H1 (cell line): ENCODE data around the gene RPL31. TPM values are rescaled to one million over a fixed set of nuclear protein-coding genes. Genes with fewer than 3 reads are reported as not detected.
A peak's percentile ranks its signal among the peaks of the same experiment; 100 is the strongest.

Experiments
- CTCF ChIA-PET: fragments of 300-600 bp; sonication (Branson Sonifier 250); formaldehyde crosslinking; loops from one replicate; lab custom pipeline; 2021; ENCODE audit not compliant: partially characterized antibody; lab: Charles Lee
- POLR2A ChIA-PET: fragments of 300-600 bp; sonication (Branson Sonifier 250); formaldehyde crosslinking; loops from one replicate; lab custom pipeline; 2021; ENCODE audit warnings: inconsistent platforms; ENCODE audit not compliant: partially characterized antibody; lab: Charles Lee
- DNase-seq, 2 experiments: peaks; one replicate each; pipeline versions ENCODE4 v3.0.0 to v3.0.0-alpha.2; 2010 to 2022; ENCODE audit warnings: low spot score in 2 of 2, low read depth in 1 of 2, mixed read lengths in 1 of 2
- FAIRE-seq: peaks from 2 replicates; lab custom pipeline; 2011; peaks lifted over from hg19 to GRCh38; lab: Jason Lieb, UNC
- H2AFZ ChIP-seq: 2 replicates; pipeline ENCODE4 v1.8.1; 2012; ENCODE audit warnings: low read length, inconsistent platforms
- H2AK5ac ChIP-seq: 2 replicates; pipeline ENCODE4 v1.6.1; 2013; ENCODE audit warnings: low read depth, low read length
- H2BK120ac ChIP-seq: replicated peaks from 2 replicates; pipeline ENCODE3; 2013; ENCODE audit warnings: low read depth, low read length, inconsistent platforms
- H2BK12ac ChIP-seq: 2 replicates; pipeline ENCODE4 v1.6.1; 2013; ENCODE audit warnings: low read depth, low read length
- H2BK15ac ChIP-seq: 2 replicates; pipeline ENCODE4 v1.6.1; 2013; ENCODE audit warnings: low read length
- H2BK20ac ChIP-seq: 2 replicates; pipeline ENCODE4 v1.6.1; 2013; ENCODE audit warnings: low read length
- H2BK5ac ChIP-seq: 2 replicates; pipeline ENCODE4 v1.6.1; 2013; ENCODE audit warnings: low read depth, low read length
- H3K14ac ChIP-seq: 2 replicates; pipeline ENCODE4 v1.6.1; 2013; ENCODE audit warnings: inconsistent platforms; ENCODE audit not compliant: insufficient read length
- H3K18ac ChIP-seq: 2 replicates; pipeline ENCODE4 v1.6.1; 2013; ENCODE audit warnings: low read length; ENCODE audit errors: extremely low read depth
- H3K23ac ChIP-seq: 2 replicates; pipeline ENCODE4 v1.6.1; 2013; ENCODE audit warnings: inconsistent platforms; ENCODE audit not compliant: insufficient read length
- H3K23me2 ChIP-seq: 2 replicates; pipeline ENCODE4 v1.6.1; 2013; ENCODE audit warnings: low read depth, low read length
- H3K27ac ChIP-seq: 2 replicates; pipeline ENCODE4 v1.6.1; 2011; ENCODE audit warnings: low read depth, low read length, inconsistent platforms
- H3K27me3 ChIP-seq, 4 experiments: replicated peaks in 1 of 4; 1 replicate in 1 of 4; 2 replicates in 3 of 4; pipeline versions ENCODE4 v1.6.1 to v1.8.1; 2011 to 2013; ENCODE audit warnings: low read length in 3 of 4, mild to moderate bottlenecking in 3 of 4, inconsistent platforms in 2 of 4, mixed read lengths in 2 of 4, moderate library complexity in 1 of 4; ENCODE audit not compliant: control insufficient read depth in 3 of 4, insufficient read depth in 3 of 4; ENCODE audit errors: extremely low read depth in 1 of 4
- H3K36me3 ChIP-seq, 4 experiments: 2 replicates each; pipeline versions ENCODE4 v1.6.1 to v1.8.1; 2011 to 2013; ENCODE audit warnings: mild to moderate bottlenecking in 4 of 4, low read length in 3 of 4, moderate library complexity in 2 of 4, control low read depth in 1 of 4, inconsistent platforms in 1 of 4; ENCODE audit not compliant: insufficient read depth in 4 of 4, control insufficient read depth in 2 of 4
- H3K4ac ChIP-seq: replicated peaks from 2 replicates; pipeline ENCODE3; 2013; ENCODE audit warnings: low read length, low read depth, mixed read lengths, inconsistent platforms; ENCODE audit not compliant: insufficient read length
- H3K4me1 ChIP-seq, 4 experiments: replicated peaks in 1 of 4; 1 replicate in 1 of 4; 2 replicates in 3 of 4; pipeline versions ENCODE4 v1.6.1 to v1.8.1; 2011 to 2013; ENCODE audit warnings: low read length in 3 of 4, inconsistent platforms in 2 of 4, mixed read lengths in 1 of 4; ENCODE audit not compliant: insufficient read depth in 4 of 4, control insufficient read depth in 3 of 4
- H3K4me2 ChIP-seq, 2 experiments: 2 replicates each; pipeline versions ENCODE4 v1.6.1 to v1.8.1; 2011 to 2013; ENCODE audit warnings: low read depth in 2 of 2, low read length in 2 of 2, control low read depth in 1 of 2, inconsistent platforms in 1 of 2, mild to moderate bottlenecking in 1 of 2; ENCODE audit not compliant: insufficient read depth in 1 of 2
- H3K4me3 ChIP-seq, 4 experiments: fragments of 200-600, 300-600 bp in 1 of 4; sonication (generic), shearing (Covaris generic), sonication (Bioruptor Twin) in 1 of 4; 2 replicates each; pipeline versions ENCODE4 v1.5.1 to v1.8.1; 2011 to 2016; ENCODE audit warnings: low read length in 4 of 4, low read depth in 3 of 4, control low read depth in 2 of 4, inconsistent platforms in 2 of 4, mild to moderate bottlenecking in 2 of 4, mixed read lengths in 1 of 4, moderate library complexity in 1 of 4; ENCODE audit not compliant: insufficient read depth in 2 of 4; ENCODE audit errors: extremely low read depth in 1 of 4
- H3K56ac ChIP-seq: replicated peaks from 2 replicates; pipeline ENCODE3; 2013; ENCODE audit warnings: low read depth, mild to moderate bottlenecking, mixed read lengths, low read length, inconsistent platforms; ENCODE audit not compliant: insufficient read length
- H3K79me1 ChIP-seq: 2 replicates; pipeline ENCODE4 v1.6.1; 2013; ENCODE audit warnings: low read depth, low read length, control low read depth
- H3K79me2 ChIP-seq, 2 experiments: 2 replicates each; pipeline versions ENCODE4 v1.6.1 to v1.8.1; 2012 to 2013; ENCODE audit warnings: low read length in 2 of 2, mild to moderate bottlenecking in 2 of 2, inconsistent platforms in 1 of 2; ENCODE audit not compliant: insufficient read depth in 2 of 2, control insufficient read depth in 1 of 2
- H3K9ac ChIP-seq, 4 experiments: replicated peaks in 1 of 4; 1 replicate in 1 of 4; 2 replicates in 3 of 4; pipeline versions ENCODE4 v1.6.1 to v1.8.1; 2011 to 2013; ENCODE audit warnings: low read depth in 3 of 4, low read length in 3 of 4, control low read depth in 2 of 4, mild to moderate bottlenecking in 2 of 4, moderate library complexity in 2 of 4, inconsistent platforms in 1 of 4; ENCODE audit errors: extremely low read depth in 1 of 4
- H3K9me3 ChIP-seq, 2 experiments: 2 replicates each; pipeline versions ENCODE4 v1.6.1 to v1.8.1; 2012 to 2013; ENCODE audit warnings: mild to moderate bottlenecking in 2 of 2, moderate library complexity in 2 of 2, control low read depth in 1 of 2, inconsistent platforms in 1 of 2, low read depth in 1 of 2, low read length in 1 of 2, mixed read lengths in 1 of 2; ENCODE audit not compliant: insufficient read depth in 2 of 2
- H4K20me1 ChIP-seq, 2 experiments: replicated peaks in 1 of 2; 2 replicates each; pipeline versions ENCODE3 to v1.8.1; 2011 to 2013; ENCODE audit warnings: inconsistent platforms in 2 of 2, low read length in 2 of 2, mild to moderate bottlenecking in 1 of 2; ENCODE audit not compliant: insufficient read depth in 2 of 2, control insufficient read depth in 1 of 2
- H4K5ac ChIP-seq: 2 replicates; pipeline ENCODE4 v1.6.1; 2013; ENCODE audit warnings: low read length, low read depth, mixed read lengths, inconsistent platforms; ENCODE audit not compliant: insufficient read length
- H4K8ac ChIP-seq: 2 replicates; pipeline ENCODE4 v1.8.0; 2013; ENCODE audit warnings: mild to moderate bottlenecking, moderate library complexity, low read length, inconsistent platforms; ENCODE audit not compliant: insufficient read depth; ENCODE audit errors: extremely low read depth
- H4K91ac ChIP-seq: replicated peaks from 2 replicates; pipeline ENCODE3; 2013; ENCODE audit warnings: low read length, mixed read lengths, inconsistent platforms; ENCODE audit not compliant: insufficient read length
- RAD21 ChIP-seq, 2 experiments: IDR thresholded peaks in 1 of 2; conservative IDR thresholded peaks in 1 of 2; 2 replicates each; pipeline ENCODE4 v1.6.1; 2011; ENCODE audit warnings: low read depth in 2 of 2, low read length in 2 of 2, improper control_type of control experiment in 1 of 2, inconsistent platforms in 1 of 2, mild to moderate bottlenecking in 1 of 2, moderate library complexity in 1 of 2
- WGBS, 2 experiments: shearing (Covaris generic) in 1 of 2; methylation state at CpG; one replicate each; pipeline versions ENCODE4 v1.1.6 to v1.1.7; 2013 to 2015; ENCODE audit warnings: low lambda C conversion rate in 2 of 2, mixed read lengths in 2 of 2, inconsistent platforms in 1 of 2, low coverage in 1 of 2, missing lambda C conversion rate in 1 of 2; ENCODE audit not compliant: insufficient replicate concordance in 2 of 2, insufficient coverage in 1 of 2, insufficient read length in 1 of 2; ENCODE audit errors: extremely low coverage in 1 of 2, missing lambda C conversion rate in 1 of 2; 5-methylcytosine and 5-hydroxymethylcytosine counted together
- polyA plus RNA-seq, 7 experiments: library from polyadenylated mRNA; depleted of rRNA in 3 of 7; stranded (reverse) in 5 of 7; unstranded in 2 of 7; fragments of >200 nt in 5 of 7; fragments of 200-250 nt in 2 of 7; gene quantifications; 1 replicate in 5 of 7; 2 replicates in 1 of 7; 4 replicates in 1 of 7; pipeline versions ENCODE4 v1.2.1 to v1.2.3, GENCODE V29; 2011 to 2013; ENCODE audit warnings: missing spikeins in 2 of 7, mixed read lengths in 2 of 7
- total RNA-seq: library from RNA; stranded (reverse); fragmentation: NEBNext Ultra II Directional; extraction: Animal tissue kit (Norgen Biotek cat#: 25700); gene quantifications from 2 replicates; pipeline ENCODE4 v1.2.1, GENCODE V29; 2021
- TF ChIP-seq, protein P1 (sequence below): IDR thresholded peaks from 2 replicates; pipeline ENCODE4 v1.6.1; 2012; ENCODE audit warnings: low read length, inconsistent platforms

Gene RPL31
- total and polyA plus RNA-seq, 2 of the 8 experiments (the other 6 are each of a cell fraction or from before 2014, with no cell fraction given), result 1,463 to 1,722 TPM

GRCh38 chr2:100983684-100984310 lies 18.3 kb upstream of the RPL31 start:
- Histone ChIP-seq H3K56ac (no peak overlapping the region), H3K9ac (no peak overlapping the region), H3K36me3 (no peaks in the 10 kb centered on the region), H3K27me3 (no peaks in the 10 kb centered on the region), H3K4me2 (no peak overlapping the region), H3K27ac (no peak overlapping the region), H4K8ac (no peak overlapping the region; the same call in 1 of the 2 replicates), H2BK12ac (no peak overlapping the region), H3K18ac (no peak overlapping the region), H3K23me2 (no peaks in the 10 kb centered on the region; the same call in 1 of the 2 replicates), H2AK5ac (no peak overlapping the region), H3K4me3 (no peak overlapping the region), H3K4ac (no peak overlapping the region), H2BK120ac (no peak overlapping the region), H2BK15ac (no peak overlapping the region), H3K23ac (no peak overlapping the region), H2AFZ (no peak overlapping the region), H4K5ac (no peak overlapping the region), H3K79me1 (no peaks in the 10 kb centered on the region)
- ChIA-PET CTCF (interaction anchor here (0.8 to 2.6 kb wide), 7 partner anchors 42 to 389 kb away, joined by 3 to 13 read pairs (median 8); no protein-coding TSS in a partner anchor), POLR2A (interaction anchor here (1.9 kb wide), 1 partner anchor 18 kb away, joined by 5 read pairs; the partner anchor contains the start of gene RPL31)
- 86% methylated on average over 11 of the region's 11 CpGs; no CpG with 5 or more reads in 1 of the 2 experiments for WGBS, 2 experiments
- TF ChIP-seq RAD21 (IDR thresholded peaks at IDR 0.05 in 1 of 2, conservative IDR thresholded peaks at IDR 0.05 in 1 of 2; ENCODE audit: low read depth in 2 of 2, low read length in 2 of 2), result peak; percentile 7 to 20; a peak in 2 of 4 replicates
- TF ChIP-seq, protein P1, sequence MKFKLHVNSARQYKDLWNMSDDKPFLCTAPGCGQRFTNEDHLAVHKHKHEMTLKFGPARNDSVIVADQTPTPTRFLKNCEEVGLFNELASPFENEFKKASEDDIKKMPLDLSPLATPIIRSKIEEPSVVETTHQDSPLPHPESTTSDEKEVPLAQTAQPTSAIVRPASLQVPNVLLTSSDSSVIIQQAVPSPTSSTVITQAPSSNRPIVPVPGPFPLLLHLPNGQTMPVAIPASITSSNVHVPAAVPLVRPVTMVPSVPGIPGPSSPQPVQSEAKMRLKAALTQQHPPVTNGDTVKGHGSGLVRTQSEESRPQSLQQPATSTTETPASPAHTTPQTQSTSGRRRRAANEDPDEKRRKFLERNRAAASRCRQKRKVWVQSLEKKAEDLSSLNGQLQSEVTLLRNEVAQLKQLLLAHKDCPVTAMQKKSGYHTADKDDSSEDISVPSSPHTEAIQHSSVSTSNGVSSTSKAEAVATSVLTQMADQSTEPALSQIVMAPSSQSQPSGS, result no peak
- TF ChIP-seq, all 59 proteins: peak for 1
- H3K79me2 ChIP-seq, result no peaks in the 10 kb centered on the region
- no peak overlapping the region for H4K91ac ChIP-seq
- H2BK5ac ChIP-seq, result no peak overlapping the region
- FAIRE-seq (no peak), DNase-seq (no peak)
- H4K20me1 ChIP-seq, result no peaks in the 10 kb centered on the region
- no peak overlapping the region for H3K14ac ChIP-seq
- H3K4me1 ChIP-seq, result peaks cover 0 to 5% (median under 1%) of the 10 kb centered on the region in 4 experiments; a peak in 3 of 7 replicates
- no peak overlapping the region for H2BK20ac ChIP-seq
- H3K9me3 ChIP-seq, result no peaks in the 10 kb centered on the region
